B cell (primary cell): ENCODE measurements around the gene CILP2. TPM values are rescaled to one million over a fixed set of nuclear protein-coding genes. Genes with fewer than 3 reads are reported as not detected.

ENCODE experiments used
- ATAC-seq: fragments of 200-7000 bp; cut with Tn5 transposase; one replicate; pipeline ENCODE4 v1.10.0; 2021; ENCODE audit warnings: low read depth, mild to moderate bottlenecking, moderate number of reproducible peaks, moderate library complexity
- CTCF ChIA-PET: fragments of 350-600 bp; sonication (Branson Sonifier 250); formaldehyde crosslinking; loops from one replicate; lab custom pipeline; 2021; ENCODE audit warnings: antibody characterized with exemption, inconsistent platforms; lab: Charles Lee
- POLR2A ChIA-PET: fragments of 350-600 bp; sonication (Branson Sonifier 250); formaldehyde crosslinking; loops from one replicate; lab custom pipeline; 2021; ENCODE audit warnings: antibody characterized with exemption; lab: Charles Lee
- DNase-seq: peaks from one replicate; pipeline ENCODE4 v3.0.0; 2013
- H2AFZ ChIP-seq: 2 replicates; pipeline ENCODE4 v1.6.1; 2012; ENCODE audit warnings: mild to moderate bottlenecking, low read depth, low read length; ENCODE audit not compliant: insufficient read depth, poor library complexity, severe bottlenecking
- H3K27ac ChIP-seq, 2 donors: 1 replicate in 1 of 2; 2 replicates in 1 of 2; pipeline ENCODE4 v1.5.1; 2012 to 2013; ENCODE audit warnings: low read length in 2 of 2, mild to moderate bottlenecking in 2 of 2, moderate library complexity in 1 of 2
- H3K27me3 ChIP-seq, 4 experiments: fragments of 200-600 bp in 1 of 4; sonication (generic) in 1 of 4; replicated peaks in 1 of 4; 1 replicate in 2 of 4; 2 replicates in 2 of 4; pipeline versions ENCODE4 v1.6.1 to v1.7.0; 2013 to 2016; ENCODE audit warnings: low read length in 3 of 4, mild to moderate bottlenecking in 2 of 4, mixed read lengths in 1 of 4, moderate library complexity in 1 of 4; ENCODE audit not compliant: insufficient read depth in 4 of 4, control insufficient read depth in 3 of 4; ENCODE audit errors: control extremely low read depth in 1 of 4
- H3K36me3 ChIP-seq, 2 experiments: replicated peaks in 1 of 2; 1 replicate in 1 of 2; 2 replicates in 1 of 2; pipeline versions ENCODE4 v1.6.1 to v1.7.1; 2013; ENCODE audit warnings: low read length in 1 of 2; ENCODE audit not compliant: insufficient read depth in 2 of 2, control insufficient read depth in 1 of 2; ENCODE audit errors: control extremely low read depth in 1 of 2, extremely low read depth in 1 of 2
- H3K4me1 ChIP-seq, 2 donors: fragments of 200-600 bp in 1 of 2; sonication (generic) in 1 of 2; 1 replicate in 1 of 2; 2 replicates in 1 of 2; pipeline versions ENCODE4 v1.5.1 to v1.6.1; 2013 to 2017; ENCODE audit warnings: low read length in 2 of 2; ENCODE audit not compliant: control insufficient read depth in 2 of 2, insufficient read depth in 2 of 2
- H3K4me2 ChIP-seq: replicated peaks from 2 replicates; pipeline ENCODE3; 2012; ENCODE audit warnings: mild to moderate bottlenecking, low read depth, low read length; ENCODE audit not compliant: poor library complexity, severe bottlenecking
- H3K4me3 ChIP-seq, 5 experiments: fragments of 200-600 bp in 1 of 5; sonication (generic) in 1 of 5; 1 replicate in 3 of 5; 2 replicates in 2 of 5; pipeline versions ENCODE4 v1.5.1 to v1.7.0; 2011 to 2016; ENCODE audit warnings: low read length in 4 of 5, mild to moderate bottlenecking in 4 of 5, low read depth in 2 of 5, control low read depth in 1 of 5, moderate library complexity in 1 of 5; ENCODE audit not compliant: insufficient read depth in 1 of 5; ENCODE audit errors: control extremely low read depth in 1 of 5, extremely low read depth in 1 of 5
- H3K79me2 ChIP-seq: fragments of 200-600 bp; sonication (generic); one replicate; pipeline ENCODE4 v1.6.0; 2016; ENCODE audit warnings: low read length; ENCODE audit not compliant: control insufficient read depth, insufficient read depth
- H3K9ac ChIP-seq: fragments of 200-600 bp; sonication (generic); 2 replicates; pipeline ENCODE4 v1.6.1; 2017; ENCODE audit warnings: mild to moderate bottlenecking, low read length, moderate library complexity
- H3K9me3 ChIP-seq, 3 donors: one replicate each; pipeline versions ENCODE4 v1.6.1 to v1.7.1; 2013; ENCODE audit warnings: low read length in 2 of 3; ENCODE audit not compliant: control insufficient read depth in 2 of 3, insufficient read depth in 1 of 3; ENCODE audit errors: control extremely low read depth in 1 of 3
- H4K20me1 ChIP-seq: 2 replicates; pipeline ENCODE4 v1.6.0; 2012; ENCODE audit warnings: mild to moderate bottlenecking, low read length; ENCODE audit not compliant: insufficient read depth, control insufficient read depth, poor library complexity, severe bottlenecking
- H3K27ac Mint-ChIP-seq: one replicate; pipeline ENCODE4 v1.8.0; 2021; ENCODE audit warnings: mixed read lengths
- H3K27me3 Mint-ChIP-seq: one replicate; pipeline ENCODE4 v1.8.0; 2021; ENCODE audit warnings: mixed read lengths
- H3K4me1 Mint-ChIP-seq: one replicate; pipeline ENCODE4 v1.8.0; 2021; ENCODE audit warnings: mixed read lengths
- H3K4me3 Mint-ChIP-seq: one replicate; pipeline ENCODE4 v1.8.0; 2021; ENCODE audit warnings: mixed read lengths
- H3K9me3 Mint-ChIP-seq: one replicate; pipeline ENCODE4 v1.8.0; 2022; ENCODE audit warnings: mixed read lengths; ENCODE audit not compliant: insufficient read depth
- EZH2 ChIP-seq: IDR thresholded peaks from 2 replicates; pipeline ENCODE4 v1.6.1; 2012; ENCODE audit warnings: borderline replicate concordance, low read depth, mild to moderate bottlenecking, moderate library complexity, low read length; ENCODE audit not compliant: insufficient read depth, poor library complexity, severe bottlenecking
- WGBS: methylation state at CpG from one replicate; pipeline ENCODE4 v1.1.5; 2013; ENCODE audit warnings: missing lambda C conversion rate; ENCODE audit not compliant: insufficient coverage; 5-methylcytosine and 5-hydroxymethylcytosine counted together
- intact Hi-C: fragments of 100-400 bp; cut with micrococcal nuclease; formaldehyde crosslinking; loops from one replicate; pipeline ENCODE4 v1.10.0; 2022
- polyA plus RNA-seq: library from polyadenylated mRNA; depleted of rRNA; stranded (reverse); fragments of >200 nt; gene quantifications from 2 replicates; pipeline ENCODE4 v1.2.3, GENCODE V29; 2012
- total RNA-seq, 2 donors: library from RNA; stranded (reverse); fragments of 120-200 nt in 1 of 2; gene quantifications; 1 replicate in 1 of 2; 2 replicates in 1 of 2; pipeline versions ENCODE4 v1.2.3 to v1.2.4, GENCODE V29; 2013 to 2022
- TF ChIP-seq, protein P1 (sequence below): fragments of 200-600 bp; IDR thresholded peaks from one replicate; pipeline ENCODE4 v1.8.0; 2022; ENCODE audit warnings: antibody characterized with exemption, mild to moderate bottlenecking

The CILP2 gene
- total and polyA plus RNA-seq, 2 donors (not counting 1 experiment from before 2014, with no cell fraction given) = 0.04 to 0.12 TPM

DNA sequence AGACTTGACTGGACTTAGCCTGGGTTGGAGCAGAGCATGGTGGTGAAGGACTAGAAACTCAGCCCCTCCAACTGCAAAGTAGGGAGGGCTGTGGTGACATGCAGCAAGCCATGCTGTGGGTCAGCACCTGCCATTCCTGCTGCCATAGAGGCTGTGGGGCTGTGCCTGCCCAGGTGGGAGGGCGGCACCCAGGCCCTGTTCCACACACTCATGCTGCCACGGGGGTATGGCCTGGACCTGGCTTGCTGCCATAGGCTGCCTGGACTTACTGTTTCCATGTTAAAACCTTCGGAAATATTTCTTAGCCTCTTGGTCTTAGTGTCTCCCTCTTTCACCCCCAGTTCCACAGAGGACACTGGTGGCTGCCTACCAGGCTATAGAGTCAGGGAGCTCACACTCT is 29.3 kb downstream of the CILP2 start:
- no peak overlapping the region for H3K27ac Mint-ChIP-seq
- Histone ChIP-seq H3K27ac (no peak overlapping the region), H3K79me2 (no peaks in the 10 kb centered on the region), H3K27me3 (no peaks in the 10 kb centered on the region), H2AFZ (no peak overlapping the region), H3K9ac (no peak overlapping the region), H3K9me3 (peaks cover 0 to 14% (median 0%) of the 10 kb centered on the region in 3 donors), H3K4me3 (no peak overlapping the region), H3K4me2 (no peak overlapping the region), H4K20me1 (no peaks in the 10 kb centered on the region), H3K4me1 (no peaks in the 10 kb centered on the region), H3K36me3 (no peaks in the 10 kb centered on the region)
- intact Hi-C loops = no loop called here
- ChIA-PET CTCF (interaction anchor here (1.1 kb wide), 1 partner anchor 35 kb away, joined by 3 read pairs; no protein-coding TSS in a partner anchor), POLR2A (no interaction called here)
- no peak for ATAC-seq
- H3K27me3 Mint-ChIP-seq = no peaks in the 10 kb centered on the region
- TF ChIP-seq EZH2 = no peak
- TF ChIP-seq, protein P1, sequence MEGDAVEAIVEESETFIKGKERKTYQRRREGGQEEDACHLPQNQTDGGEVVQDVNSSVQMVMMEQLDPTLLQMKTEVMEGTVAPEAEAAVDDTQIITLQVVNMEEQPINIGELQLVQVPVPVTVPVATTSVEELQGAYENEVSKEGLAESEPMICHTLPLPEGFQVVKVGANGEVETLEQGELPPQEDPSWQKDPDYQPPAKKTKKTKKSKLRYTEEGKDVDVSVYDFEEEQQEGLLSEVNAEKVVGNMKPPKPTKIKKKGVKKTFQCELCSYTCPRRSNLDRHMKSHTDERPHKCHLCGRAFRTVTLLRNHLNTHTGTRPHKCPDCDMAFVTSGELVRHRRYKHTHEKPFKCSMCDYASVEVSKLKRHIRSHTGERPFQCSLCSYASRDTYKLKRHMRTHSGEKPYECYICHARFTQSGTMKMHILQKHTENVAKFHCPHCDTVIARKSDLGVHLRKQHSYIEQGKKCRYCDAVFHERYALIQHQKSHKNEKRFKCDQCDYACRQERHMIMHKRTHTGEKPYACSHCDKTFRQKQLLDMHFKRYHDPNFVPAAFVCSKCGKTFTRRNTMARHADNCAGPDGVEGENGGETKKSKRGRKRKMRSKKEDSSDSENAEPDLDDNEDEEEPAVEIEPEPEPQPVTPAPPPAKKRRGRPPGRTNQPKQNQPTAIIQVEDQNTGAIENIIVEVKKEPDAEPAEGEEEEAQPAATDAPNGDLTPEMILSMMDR = no peak
- H3K4me3 Mint-ChIP-seq = no peak overlapping the region
- no peaks in the 10 kb centered on the region for H3K4me1 Mint-ChIP-seq
- no peak for DNase-seq
- H3K9me3 Mint-ChIP-seq = no peaks in the 10 kb centered on the region
- 93% methylated on average over 3 of the region's 3 CpGs for WGBS

- Histone ChIP-seq H3K9ac (no peak overlapping the region), H3K36me3 (no peaks in the 10 kb centered on the region), H3K4me2 (no peak overlapping the region), H3K79me2 (no peaks in the 10 kb centered on the region), H3K9me3 (peaks cover 0 to 9% (median 0%) of the 10 kb centered on the region in 3 donors), H3K27me3 (no peaks in the 10 kb centered on the region), H4K20me1 (no peaks in the 10 kb centered on the region), H2AFZ (no peak overlapping the region), H3K27ac (no peak overlapping the region), H3K4me1 (no peaks in the 10 kb centered on the region), H3K4me3 (no peak overlapping the region)
- DNase-seq (no peak), ATAC-seq (no peak)
- H3K4me1 Mint-ChIP-seq = no peaks in the 10 kb centered on the region
- H3K27me3 Mint-ChIP-seq = no peaks in the 10 kb centered on the region
- no peaks in the 10 kb centered on the region for H3K9me3 Mint-ChIP-seq
- POLR2A ChIA-PET = interaction anchor here (0.6 kb wide), 1 partner anchor 12 kb away, joined by 8 read pairs; no protein-coding TSS in a partner anchor
- H3K4me3 Mint-ChIP-seq = no peak overlapping the region
- WGBS = 95% methylated on average over 16 of the region's 25 CpGs
- CTCF ChIA-PET = interaction anchor here (0.6 kb wide), 1 partner anchor 571 kb away, joined by 4 read pairs; no protein-coding TSS in a partner anchor
- intact Hi-C loops = no loop called here
- TF ChIP-seq, protein P1 = no peak
- TF ChIP-seq EZH2 = no peak
- no peak overlapping the region for H3K27ac Mint-ChIP-seq
These were observed 31.0 kb downstream of the CILP2 start for GRCh38 chr19:19568802-19569756.
